Measurements from ENCODE around the gene ARHGEF7.

Gene ARHGEF7

DNA sequence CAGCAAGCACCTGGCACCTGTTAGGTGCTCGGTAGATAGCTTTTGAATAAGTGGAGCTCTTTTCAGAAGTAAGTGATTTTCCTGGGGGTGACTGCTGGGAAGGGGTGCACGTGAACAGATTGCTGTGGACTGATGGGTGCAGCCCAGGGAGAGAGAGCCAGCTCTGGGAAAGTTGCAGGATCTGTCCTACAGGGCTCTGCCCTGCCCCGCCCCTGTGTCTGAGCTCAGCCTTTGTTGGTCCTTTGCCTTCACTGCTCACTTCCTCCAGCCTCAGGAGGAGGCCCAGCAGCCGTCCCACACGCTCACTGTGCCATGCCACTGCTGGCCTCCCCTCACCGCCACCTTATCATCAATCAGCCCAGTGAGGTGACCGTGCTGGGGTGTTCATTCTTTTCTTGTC, 171.6 kb downstream of the ARHGEF7 start:
- Histone ChIP-seq H3K27ac (ENCODE audit: low read depth, low read length) (no peak overlapping the region), H3K4me1 (ENCODE audit: insufficient read depth, low read length) (peaks cover 11% of the 10 kb centered on the region), H3K36me3 (ENCODE audit: insufficient read depth, low read length) (peaks cover 52% of the 10 kb centered on the region), H3K4me3 (ENCODE audit: low read depth in 1 of 2, low read length in 2 of 2) (no peak overlapping the region), H3K9ac (ENCODE audit: low read length) (no peak overlapping the region), H3K9me3 (ENCODE audit: low read length) (no peaks in the 10 kb centered on the region), H3K27me3 (ENCODE audit: control insufficient read depth in 1 of 2, insufficient read depth in 2 of 2, low read length in 2 of 2) (no peaks in the 10 kb centered on the region)

GRCh38 chr13:111287201-111287600, 172.1 kb downstream of the ARHGEF7 start:
- no peak overlapping the region for H3K9ac ChIP-seq (ENCODE audit: low read length)
- H3K27me3 ChIP-seq (ENCODE audit: control insufficient read depth in 1 of 2, insufficient read depth in 2 of 2, low read length in 2 of 2): no peaks in the 10 kb centered on the region
- peaks cover 56% of the 10 kb centered on the region for H3K36me3 ChIP-seq (ENCODE audit: insufficient read depth, low read length)
- peaks cover 7% of the 10 kb centered on the region for H3K4me1 ChIP-seq (ENCODE audit: insufficient read depth, low read length)
- H3K4me3 ChIP-seq (ENCODE audit: low read depth in 1 of 2, low read length in 2 of 2): no peak overlapping the region
- H3K27ac ChIP-seq (ENCODE audit: low read depth, low read length): no peak overlapping the region
- no peaks in the 10 kb centered on the region for H3K9me3 ChIP-seq (ENCODE audit: low read length)

- Histone ChIP-seq H3K4me3 (ENCODE audit: low read depth in 1 of 2, low read length in 2 of 2) (no peak overlapping the region), H3K9ac (ENCODE audit: low read length) (no peak overlapping the region), H3K27ac (ENCODE audit: low read depth, low read length) (no peak overlapping the region), H3K36me3 (ENCODE audit: insufficient read depth, low read length) (peaks cover 65% of the 10 kb centered on the region), H3K9me3 (ENCODE audit: low read length) (no peaks in the 10 kb centered on the region), H3K4me1 (ENCODE audit: insufficient read depth, low read length) (no peaks in the 10 kb centered on the region), H3K27me3 (ENCODE audit: control insufficient read depth in 1 of 2, insufficient read depth in 2 of 2, low read length in 2 of 2) (no peaks in the 10 kb centered on the region)
Measured at GRCh38 chr13:111288276-111288675, 173.2 kb downstream of the ARHGEF7 start.

- Histone ChIP-seq H3K4me1 (ENCODE audit: insufficient read depth, low read length) (no peaks in the 10 kb centered on the region), H3K27ac (ENCODE audit: low read depth, low read length) (no peak overlapping the region), H3K4me3 (ENCODE audit: low read depth in 1 of 2, low read length in 2 of 2) (no peak overlapping the region), H3K36me3 (ENCODE audit: insufficient read depth, low read length) (peaks cover 56% of the 10 kb centered on the region), H3K9me3 (ENCODE audit: low read length) (no peaks in the 10 kb centered on the region), H3K9ac (ENCODE audit: low read length) (no peak overlapping the region), H3K27me3 (ENCODE audit: control insufficient read depth in 1 of 2, insufficient read depth in 2 of 2, low read length in 2 of 2) (no peaks in the 10 kb centered on the region)
Measured at GRCh38 chr13:111289251-111289650, 174.1 kb downstream of the ARHGEF7 start.

GRCh38 chr13:111291908-111292307, 176.8 kb downstream of the ARHGEF7 start:
- Histone ChIP-seq H3K4me1 (ENCODE audit: insufficient read depth, low read length) (no peaks in the 10 kb centered on the region), H3K4me3 (ENCODE audit: low read depth in 1 of 2, low read length in 2 of 2) (no peak overlapping the region), H3K9me3 (ENCODE audit: low read length) (no peaks in the 10 kb centered on the region), H3K36me3 (ENCODE audit: insufficient read depth, low read length) (peaks cover 33% of the 10 kb centered on the region), H3K9ac (ENCODE audit: low read length) (no peak overlapping the region), H3K27ac (ENCODE audit: low read depth, low read length) (no peak overlapping the region), H3K27me3 (ENCODE audit: control insufficient read depth in 1 of 2, insufficient read depth in 2 of 2, low read length in 2 of 2) (no peaks in the 10 kb centered on the region)

- H3K9me3 ChIP-seq (ENCODE audit: low read length): no peaks in the 10 kb centered on the region
- H3K4me1 ChIP-seq (ENCODE audit: insufficient read depth, low read length): no peaks in the 10 kb centered on the region
- no peaks in the 10 kb centered on the region for H3K27me3 ChIP-seq (ENCODE audit: control insufficient read depth in 1 of 2, insufficient read depth in 2 of 2, low read length in 2 of 2)
- no peak overlapping the region for H3K4me3 ChIP-seq (ENCODE audit: low read depth in 1 of 2, low read length in 2 of 2)
- no peak overlapping the region for H3K9ac ChIP-seq (ENCODE audit: low read length)
- peaks cover 28% of the 10 kb centered on the region for H3K36me3 ChIP-seq (ENCODE audit: insufficient read depth, low read length)
- no peak overlapping the region for H3K27ac ChIP-seq (ENCODE audit: low read depth, low read length)
Measured at GRCh38 chr13:111292710-111293485, 177.8 kb downstream of the ARHGEF7 start.

DNA sequence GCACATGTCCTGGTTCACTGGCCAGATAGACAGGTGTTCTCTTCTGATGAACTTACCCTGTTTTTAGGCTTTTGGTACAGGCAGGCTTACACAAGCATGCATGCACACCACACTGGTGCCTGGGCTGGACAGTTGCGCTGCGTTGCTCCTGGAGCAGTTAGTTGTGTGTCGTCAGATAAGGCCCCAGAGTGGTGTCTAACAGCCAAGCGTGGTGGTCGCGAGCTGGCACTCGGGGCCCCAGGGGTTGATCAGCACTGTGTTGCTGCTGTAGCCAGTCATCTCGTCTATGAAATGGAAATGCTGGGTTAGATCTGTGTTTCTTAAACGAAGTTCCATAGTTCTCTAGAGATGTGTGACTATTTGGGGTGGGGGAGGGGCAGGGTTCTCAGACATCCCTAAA, 180.8 kb downstream of the ARHGEF7 start:
- H3K4me3 ChIP-seq (ENCODE audit: low read depth in 1 of 2, low read length in 2 of 2): no peak overlapping the region
- no peak overlapping the region for H3K9ac ChIP-seq (ENCODE audit: low read length)
- no peak overlapping the region for H3K27ac ChIP-seq (ENCODE audit: low read depth, low read length)
- peaks cover 13% of the 10 kb centered on the region for H3K36me3 ChIP-seq (ENCODE audit: insufficient read depth, low read length)
- no peaks in the 10 kb centered on the region for H3K27me3 ChIP-seq (ENCODE audit: control insufficient read depth in 1 of 2, insufficient read depth in 2 of 2, low read length in 2 of 2)
- H3K9me3 ChIP-seq (ENCODE audit: low read length): no peaks in the 10 kb centered on the region
- H3K4me1 ChIP-seq (ENCODE audit: insufficient read depth, low read length): no peaks in the 10 kb centered on the region

DNA sequence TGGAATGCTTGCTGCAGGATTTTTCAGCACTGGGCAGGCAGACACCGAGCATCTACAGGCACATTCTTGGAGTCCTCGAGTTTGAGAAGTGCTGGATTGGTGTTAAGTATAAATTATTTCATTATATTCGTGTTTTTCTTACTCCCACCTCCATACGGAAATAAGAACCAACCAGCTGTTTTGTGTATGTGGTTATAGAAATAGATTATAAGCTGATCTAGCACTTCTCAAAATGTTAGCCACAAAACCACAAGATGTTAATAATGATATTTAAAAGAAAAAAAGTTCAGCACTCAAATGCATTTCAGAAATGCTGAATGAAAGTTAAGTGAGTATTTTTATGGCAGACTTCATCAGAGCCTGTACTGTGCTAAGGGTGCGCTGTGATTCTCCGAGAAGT, 181.3 kb downstream of the ARHGEF7 start:
- Histone ChIP-seq H3K36me3 (ENCODE audit: insufficient read depth, low read length) (peaks cover 17% of the 10 kb centered on the region), H3K9ac (ENCODE audit: low read length) (no peak overlapping the region), H3K4me1 (ENCODE audit: insufficient read depth, low read length) (no peaks in the 10 kb centered on the region), H3K27ac (ENCODE audit: low read depth, low read length) (no peak overlapping the region), H3K9me3 (ENCODE audit: low read length) (no peaks in the 10 kb centered on the region), H3K27me3 (ENCODE audit: control insufficient read depth in 1 of 2, insufficient read depth in 2 of 2, low read length in 2 of 2) (no peaks in the 10 kb centered on the region), H3K4me3 (ENCODE audit: low read depth in 1 of 2, low read length in 2 of 2) (no peak overlapping the region)

GRCh38 chr13:111298214-111298975, 183.3 kb downstream of the ARHGEF7 start:
- Histone ChIP-seq H3K27ac (ENCODE audit: low read depth, low read length) (no peak overlapping the region), H3K9ac (ENCODE audit: low read length) (no peak overlapping the region), H3K4me1 (ENCODE audit: insufficient read depth, low read length) (no peaks in the 10 kb centered on the region), H3K36me3 (ENCODE audit: insufficient read depth, low read length) (peaks cover 23% of the 10 kb centered on the region), H3K27me3 (ENCODE audit: control insufficient read depth in 1 of 2, insufficient read depth in 2 of 2, low read length in 2 of 2) (no peaks in the 10 kb centered on the region), H3K9me3 (ENCODE audit: low read length) (no peaks in the 10 kb centered on the region), H3K4me3 (ENCODE audit: low read depth in 1 of 2, low read length in 2 of 2) (no peak overlapping the region)

- H3K9me3 ChIP-seq (ENCODE audit: low read length): no peaks in the 10 kb centered on the region
- H3K4me1 ChIP-seq (ENCODE audit: insufficient read depth, low read length): no peaks in the 10 kb centered on the region
- H3K4me3 ChIP-seq (ENCODE audit: low read depth in 1 of 2, low read length in 2 of 2): no peak overlapping the region
- no peaks in the 10 kb centered on the region for H3K27me3 ChIP-seq (ENCODE audit: control insufficient read depth in 1 of 2, insufficient read depth in 2 of 2, low read length in 2 of 2)
- no peak overlapping the region for H3K27ac ChIP-seq (ENCODE audit: low read depth, low read length)
- no peak overlapping the region for H3K9ac ChIP-seq (ENCODE audit: low read length)
- peaks cover 50% of the 10 kb centered on the region for H3K36me3 ChIP-seq (ENCODE audit: insufficient read depth, low read length)
Measured at GRCh38 chr13:111302045-111302726, 187.1 kb downstream of the ARHGEF7 start.

DNA sequence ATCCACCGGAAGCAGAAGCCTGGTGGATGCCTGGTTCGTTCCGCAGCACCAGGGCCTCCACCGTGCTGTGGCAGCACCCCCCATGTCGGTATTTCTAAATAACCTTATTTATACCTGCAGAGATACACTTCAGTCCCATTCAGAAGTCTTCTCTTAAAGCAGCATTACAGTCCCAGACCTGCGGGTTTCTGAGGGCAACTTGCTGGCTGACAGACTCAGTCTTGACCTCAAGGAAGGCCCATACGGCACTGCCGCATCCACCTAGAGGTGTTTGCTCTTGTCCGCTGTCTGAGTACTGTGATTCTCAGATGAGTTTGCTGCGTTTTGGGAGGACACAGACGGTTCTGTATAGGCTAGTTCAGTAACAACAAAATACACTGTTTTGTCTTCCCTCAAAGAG, 188.4 kb downstream of the ARHGEF7 start:
- Histone ChIP-seq H3K36me3 (ENCODE audit: insufficient read depth, low read length) (peaks cover 50% of the 10 kb centered on the region), H3K27me3 (ENCODE audit: control insufficient read depth in 1 of 2, insufficient read depth in 2 of 2, low read length in 2 of 2) (no peaks in the 10 kb centered on the region), H3K4me3 (ENCODE audit: low read depth in 1 of 2, low read length in 2 of 2) (no peak overlapping the region), H3K9ac (ENCODE audit: low read length) (no peak overlapping the region), H3K27ac (ENCODE audit: low read depth, low read length) (no peak overlapping the region), H3K4me1 (ENCODE audit: insufficient read depth, low read length) (no peaks in the 10 kb centered on the region), H3K9me3 (ENCODE audit: low read length) (no peaks in the 10 kb centered on the region)

Measured in muscle layer of colon (tissue), 2 donors.